CD4-positive, alpha-beta T cell (primary cell): ENCODE data around the gene KIF2A. TPM values are rescaled to one million over a fixed set of nuclear protein-coding genes. Genes with fewer than 3 reads are reported as not detected.

Experiments used
- ATAC-seq: fragments of 200-7000 bp; cut with Tn5 transposase; one replicate; pipeline ENCODE4 v1.10.0; 2022; ENCODE audit warnings: mild to moderate bottlenecking; ENCODE audit not compliant: poor library complexity
- CTCF ChIA-PET: fragments of 350-600 bp; sonication (Branson Sonifier 250); formaldehyde crosslinking; loops from one replicate; lab custom pipeline; 2021; ENCODE audit warnings: antibody characterized with exemption, inconsistent platforms; lab: Charles Lee
- POLR2A ChIA-PET: fragments of 350-600 bp; sonication (Branson Sonifier 250); formaldehyde crosslinking; loops from one replicate; lab custom pipeline; 2021; ENCODE audit warnings: antibody characterized with exemption, inconsistent platforms; lab: Charles Lee
- DNase-seq, 14 experiments: peaks; one replicate each; pipeline ENCODE4 v3.0.0-alpha.2; 2013 to 2020; ENCODE audit warnings: mixed read lengths in 2 of 14
- H3K27ac ChIP-seq, 2 donors: one replicate each; pipeline versions ENCODE4 v1.5.1 to v1.7.0; 2013; ENCODE audit warnings: low read length in 2 of 2, low read depth in 1 of 2, mild to moderate bottlenecking in 1 of 2
- H3K27me3 ChIP-seq, 2 experiments: 1 replicate in 1 of 2; 2 replicates in 1 of 2; pipeline versions ENCODE4 v1.6.1 to v1.7.0; 2013; ENCODE audit warnings: low read length in 2 of 2, control low read depth in 1 of 2, mild to moderate bottlenecking in 1 of 2, moderate library complexity in 1 of 2; ENCODE audit not compliant: insufficient read depth in 2 of 2, control insufficient read depth in 1 of 2
- H3K36me3 ChIP-seq: one replicate; pipeline ENCODE4 v1.6.1; 2013; ENCODE audit warnings: low read length, control low read depth; ENCODE audit not compliant: insufficient read depth
- H3K4me1 ChIP-seq: one replicate; pipeline ENCODE4 v1.6.1; 2013; ENCODE audit warnings: low read length, control low read depth; ENCODE audit not compliant: insufficient read depth
- H3K4me3 ChIP-seq: one replicate; pipeline ENCODE4 v1.5.1; 2013; ENCODE audit warnings: mild to moderate bottlenecking, low read length, moderate library complexity
- H3K9me3 ChIP-seq, 2 experiments: 1 replicate in 1 of 2; 2 replicates in 1 of 2; pipeline versions ENCODE4 v1.6.1 to v1.7.0; 2013; ENCODE audit warnings: low read length in 2 of 2, mild to moderate bottlenecking in 2 of 2, control low read depth in 1 of 2, moderate library complexity in 1 of 2; ENCODE audit not compliant: control insufficient read depth in 1 of 2, insufficient read depth in 1 of 2
- H3K27ac Mint-ChIP-seq: one replicate; pipeline ENCODE4 v1.8.0; 2020; ENCODE audit warnings: mixed read lengths
- H3K27me3 Mint-ChIP-seq: one replicate; pipeline ENCODE4 v1.8.0; 2021; ENCODE audit warnings: mixed read lengths
- H3K36me3 Mint-ChIP-seq: one replicate; pipeline ENCODE4 v1.8.0; 2021; ENCODE audit warnings: low read depth, mixed read lengths
- H3K4me1 Mint-ChIP-seq: one replicate; pipeline ENCODE4 v1.8.0; 2021; ENCODE audit warnings: low read depth, mixed read lengths
- H3K4me3 Mint-ChIP-seq: one replicate; pipeline ENCODE4 v1.8.0; 2020; ENCODE audit warnings: mild to moderate bottlenecking, mixed read lengths
- H3K9me3 Mint-ChIP-seq: one replicate; pipeline ENCODE4 v1.8.0; 2020; ENCODE audit warnings: mixed read lengths
- CTCF ChIP-seq: fragments of 200-600 bp; IDR thresholded peaks from one replicate; pipeline ENCODE4 v1.8.0; 2022; ENCODE audit warnings: antibody characterized with exemption, mild to moderate bottlenecking
- intact Hi-C, 2 experiments: fragments of 100-400 bp; cut with DNase I in 1 of 2; cut with micrococcal nuclease in 1 of 2; formaldehyde crosslinking; loops; one replicate each; pipeline versions ENCODE4 v1.15.1 to v1.9.0; 2023 to 2025; cut with DNase I, micrococcal nuclease
- total RNA-seq, 174 experiments: library from RNA in 2 of 174; stranded (reverse) in 2 of 174; gene quantifications; one replicate each; pipeline ENCODE4 v1.2.3 and lab custom pipeline; 2021 to 2026

KIF2A gene
- total RNA-seq, 2 experiments from 2014 or later: 78.4 to 81.8 TPM

GRCh38 chr5:62310426-62311143 is 4.6 kb downstream of the KIF2A start:
- Histone ChIP-seq H3K36me3 (peaks cover 25% of the 10 kb centered on the region), H3K27ac (no peak overlapping the region), H3K4me3 (no peak overlapping the region), H3K4me1 (peaks cover 53% of the 10 kb centered on the region), H3K27me3 (no peaks in the 10 kb centered on the region), H3K9me3 (no peaks in the 10 kb centered on the region)
- ChIA-PET POLR2A (interaction anchor here (1.4 kb wide), 1 partner anchor 13 kb away, joined by 3 read pairs; no protein-coding TSS in a partner anchor), CTCF (no interaction called here)
- peak overlapping the region; percentile 94 for H3K27ac Mint-ChIP-seq
- peak overlapping the region; percentile 23 for H3K4me3 Mint-ChIP-seq
- peaks cover 82% of the 10 kb centered on the region for H3K4me1 Mint-ChIP-seq
- H3K36me3 Mint-ChIP-seq: peaks cover 62% of the 10 kb centered on the region
- DNase-seq (no peak), ATAC-seq (no peak)
- H3K9me3 Mint-ChIP-seq: no peaks in the 10 kb centered on the region
- intact Hi-C loops: no loop called here
- no peaks in the 10 kb centered on the region for H3K27me3 Mint-ChIP-seq
- TF ChIP-seq CTCF: no peak

- TF ChIP-seq CTCF: no peak
- POLR2A ChIA-PET: no interaction called here
- no peaks in the 10 kb centered on the region for H3K9me3 ChIP-seq
- Mint-ChIP-seq H3K9me3 (no peaks in the 10 kb centered on the region), H3K27ac (peak overlapping the region; percentile 42), H3K27me3 (no peaks in the 10 kb centered on the region), H3K36me3 (peaks cover 61% of the 10 kb centered on the region), H3K4me1 (peaks cover 89% of the 10 kb centered on the region), H3K4me3 (peak overlapping the region; percentile 2)
- no peak for ATAC-seq
- no peak for DNase-seq
- H3K27ac ChIP-seq: no peak overlapping the region
- no peaks in the 10 kb centered on the region for H3K27me3 ChIP-seq
- H3K36me3 ChIP-seq: peaks cover 25% of the 10 kb centered on the region
- peaks cover 52% of the 10 kb centered on the region for H3K4me1 ChIP-seq
- CTCF ChIA-PET: no interaction called here
- no peak overlapping the region for H3K4me3 ChIP-seq
- intact Hi-C loops: no loop called here
These were observed 6.0 kb downstream of the KIF2A start for GRCh38 chr5:62312036-62312435.

GRCh38 chr5:62312674-62313073 is 6.7 kb downstream of the KIF2A start:
- DNase-seq (no peak), ATAC-seq (no peak)
- Histone ChIP-seq H3K27ac (no peak overlapping the region), H3K27me3 (no peaks in the 10 kb centered on the region), H3K4me3 (no peak overlapping the region), H3K9me3 (no peaks in the 10 kb centered on the region), H3K36me3 (peaks cover 25% of the 10 kb centered on the region), H3K4me1 (peaks cover 50% of the 10 kb centered on the region)
- peak overlapping the region; percentile 44 for H3K4me3 Mint-ChIP-seq
- peak overlapping the region; percentile 45 for H3K27ac Mint-ChIP-seq
- no peaks in the 10 kb centered on the region for H3K27me3 Mint-ChIP-seq
- peaks cover 62% of the 10 kb centered on the region for H3K36me3 Mint-ChIP-seq
- CTCF ChIA-PET: no interaction called here
- intact Hi-C loops: no loop called here
- no peaks in the 10 kb centered on the region for H3K9me3 Mint-ChIP-seq
- peaks cover 91% of the 10 kb centered on the region for H3K4me1 Mint-ChIP-seq
- no peak for TF ChIP-seq CTCF
- POLR2A ChIA-PET: interaction anchor here (1.4 kb wide), 1 partner anchor 14 kb away, joined by 3 read pairs; no protein-coding TSS in a partner anchor
